Neural cell (in vitro differentiated cells): ENCODE measurements around the gene CNTNAP2.
A peak's percentile ranks its signal among the peaks of the same experiment; 100 is the strongest.

Experiments used
- EP300 ChIP-seq: fragments of 450-650 bp; conservative IDR thresholded peaks from 2 replicates; pipeline ENCODE4 v1.6.1; 2014; ENCODE audit warnings: antibody characterized with exemption, mild to moderate bottlenecking, moderate library complexity; ENCODE audit not compliant: poor library complexity, severe bottlenecking
- TF ChIP-seq, protein P1 (sequence below): fragments of 450-650 bp; IDR thresholded peaks from 2 replicates; pipeline ENCODE4 v1.5.1; 2014; ENCODE audit warnings: antibody characterized with exemption, mild to moderate bottlenecking, moderate library complexity; ENCODE audit not compliant: poor library complexity, severe bottlenecking

DNA sequence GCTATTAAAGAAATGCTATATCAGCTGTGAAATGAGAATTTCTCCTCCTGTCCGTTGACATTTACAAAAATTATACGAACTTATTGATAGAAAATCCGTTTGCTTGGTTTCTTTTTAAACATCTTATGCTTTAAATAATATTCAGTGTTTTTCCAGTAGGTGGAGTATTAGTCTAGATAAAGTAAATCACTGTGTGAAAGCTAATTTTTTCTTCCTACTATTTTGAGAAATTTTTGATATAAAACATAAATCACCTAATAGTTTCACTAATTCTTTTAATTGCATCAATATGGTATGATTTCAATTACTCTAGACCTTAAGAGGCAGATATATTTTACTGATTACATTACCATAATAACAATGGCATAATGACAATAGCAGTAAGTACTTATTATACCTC, 2138.7 kb downstream of the CNTNAP2 start:
- TF ChIP-seq, protein P1, sequence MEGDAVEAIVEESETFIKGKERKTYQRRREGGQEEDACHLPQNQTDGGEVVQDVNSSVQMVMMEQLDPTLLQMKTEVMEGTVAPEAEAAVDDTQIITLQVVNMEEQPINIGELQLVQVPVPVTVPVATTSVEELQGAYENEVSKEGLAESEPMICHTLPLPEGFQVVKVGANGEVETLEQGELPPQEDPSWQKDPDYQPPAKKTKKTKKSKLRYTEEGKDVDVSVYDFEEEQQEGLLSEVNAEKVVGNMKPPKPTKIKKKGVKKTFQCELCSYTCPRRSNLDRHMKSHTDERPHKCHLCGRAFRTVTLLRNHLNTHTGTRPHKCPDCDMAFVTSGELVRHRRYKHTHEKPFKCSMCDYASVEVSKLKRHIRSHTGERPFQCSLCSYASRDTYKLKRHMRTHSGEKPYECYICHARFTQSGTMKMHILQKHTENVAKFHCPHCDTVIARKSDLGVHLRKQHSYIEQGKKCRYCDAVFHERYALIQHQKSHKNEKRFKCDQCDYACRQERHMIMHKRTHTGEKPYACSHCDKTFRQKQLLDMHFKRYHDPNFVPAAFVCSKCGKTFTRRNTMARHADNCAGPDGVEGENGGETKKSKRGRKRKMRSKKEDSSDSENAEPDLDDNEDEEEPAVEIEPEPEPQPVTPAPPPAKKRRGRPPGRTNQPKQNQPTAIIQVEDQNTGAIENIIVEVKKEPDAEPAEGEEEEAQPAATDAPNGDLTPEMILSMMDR: peak; percentile 66
- TF ChIP-seq EP300: no peak
